Activated T-helper 2 cell treated with anti-CD3 and anti-CD28 coated beads, Interferon-gamma antibody, Interleukin-2, Interleukin-4, amounts not matched to agents 10 μg/mL and 5 μg/mL and 100 μg/mL, durations not matched to agents 14 hours and 24 hours and 36 hours (primary cell): Measurements from ENCODE around the gene CATSPER1. TPM values are rescaled to one million over a fixed set of nuclear protein-coding genes. Genes with fewer than 3 reads are reported as not detected.
A peak's percentile ranks its signal among the peaks of the same experiment; 100 is the strongest.

Source experiments
- DNase-seq: peaks from one replicate; pipeline ENCODE4 v3.0.0; 2021; ENCODE audit warnings: low spot score
- H3K27ac Mint-ChIP-seq: one replicate; pipeline ENCODE4 v1.8.0; 2021; ENCODE audit warnings: mixed read lengths
- H3K27me3 Mint-ChIP-seq: one replicate; pipeline ENCODE4 v1.8.0; 2021; ENCODE audit warnings: low read depth, mixed read lengths
- H3K36me3 Mint-ChIP-seq: one replicate; pipeline ENCODE4 v1.8.0; 2021; ENCODE audit warnings: low read depth, mixed read lengths
- H3K4me1 Mint-ChIP-seq: one replicate; pipeline ENCODE4 v1.8.0; 2021; ENCODE audit warnings: low read depth, mixed read lengths
- H3K4me3 Mint-ChIP-seq: one replicate; pipeline ENCODE4 v1.8.0; 2021; ENCODE audit warnings: low read depth, mild to moderate bottlenecking, moderate library complexity, mixed read lengths
- H3K9me3 Mint-ChIP-seq: one replicate; pipeline ENCODE4 v1.8.0; 2021; ENCODE audit warnings: mixed read lengths
- intact Hi-C: fragments of 100-400 bp; cut with micrococcal nuclease; formaldehyde crosslinking; loops from one replicate; pipeline ENCODE4 v1.15.1; 2023
- total RNA-seq: library from RNA; stranded (reverse); gene quantifications from 2 replicates; pipeline ENCODE4 v1.2.3, GENCODE V29; 2022

Gene CATSPER1
- total RNA-seq, 1 donor from 2014 or later: 0.46 TPM

DNA sequence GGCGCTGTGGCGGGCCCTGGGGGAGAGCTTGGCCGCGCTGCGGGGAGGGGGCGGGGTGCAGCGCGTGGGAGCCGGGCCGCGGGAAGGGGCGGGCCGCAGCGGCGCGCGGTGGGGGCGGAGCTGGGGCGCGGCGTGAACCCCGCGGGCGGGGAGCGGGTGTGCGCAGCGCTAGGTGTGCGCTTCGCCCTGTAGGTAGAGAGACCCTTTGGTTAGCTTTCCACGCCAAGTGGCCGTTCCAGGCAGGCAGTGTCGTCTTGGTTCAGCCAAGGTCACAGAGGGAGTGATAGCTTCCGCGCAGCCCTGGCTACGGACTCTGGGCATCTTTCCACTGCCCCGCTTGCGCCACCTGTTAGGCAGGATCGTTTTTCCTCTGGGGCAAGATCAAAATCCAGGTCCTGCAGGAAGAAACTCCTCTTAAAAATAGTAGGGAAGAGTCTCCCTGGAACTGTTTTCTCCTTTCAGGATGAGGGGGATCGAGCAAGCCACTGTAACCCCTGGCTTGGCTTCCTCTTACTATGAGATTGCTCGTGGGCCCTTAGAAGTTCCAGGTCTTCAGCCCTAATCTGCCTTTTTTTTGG lies 23.5 kb downstream of the CATSPER1 start:
- Mint-ChIP-seq H3K4me3 (peak overlapping the region; percentile 98), H3K4me1 (peaks cover 18% of the 10 kb centered on the region), H3K36me3 (peaks cover 76% of the 10 kb centered on the region), H3K27me3 (no peaks in the 10 kb centered on the region), H3K9me3 (no peaks in the 10 kb centered on the region), H3K27ac (peak overlapping the region; percentile 99)
- no peak for DNase-seq
- intact Hi-C loops: loop anchor here (1.0 to 5.0 kb wide), 5 partner anchors 13 to 290 kb away; partner anchors contain the start of genes KAT5, SART1 and SF3B2

DNA sequence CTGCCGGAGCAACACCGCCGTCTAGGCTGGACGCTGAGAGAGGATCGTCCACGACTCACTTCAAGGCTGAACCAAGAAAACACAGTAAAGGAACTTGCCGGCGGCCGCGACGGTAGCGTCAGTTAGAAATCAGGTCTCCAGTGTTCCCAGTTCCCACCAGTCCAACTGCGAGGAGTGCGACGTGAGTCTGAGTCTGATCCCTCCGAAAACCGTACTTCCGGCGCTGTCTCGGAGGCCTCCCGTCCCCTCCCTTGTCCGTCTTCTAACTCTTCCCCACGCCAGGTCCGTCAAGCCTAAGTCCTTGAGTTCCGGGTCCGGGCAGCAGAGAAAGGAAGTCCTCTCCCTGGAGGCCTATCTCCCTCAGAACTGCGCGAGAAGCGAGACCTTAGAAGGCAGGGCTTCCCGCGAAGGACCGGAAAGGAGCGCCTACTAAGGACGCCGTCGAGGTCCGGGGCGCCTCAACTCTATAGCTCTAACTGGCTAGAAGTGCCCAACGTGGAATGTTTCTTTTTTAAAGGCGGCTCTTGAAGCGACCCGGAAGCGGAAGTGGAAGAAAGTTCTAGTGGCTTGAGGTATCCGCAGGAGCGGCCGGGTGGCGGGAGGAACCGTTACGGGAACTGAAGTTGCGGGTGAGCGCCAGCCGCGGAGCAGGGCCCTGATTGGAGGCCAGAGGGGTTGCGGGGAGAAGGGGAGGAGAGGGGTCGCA lies 24.2 kb downstream of the CATSPER1 start, which contains the start of the genes BANF1 and EIF1AD:
Gene BANF1, plus strand, starts transcription at position 562 of the 706 bp plus-strand sequence. CDS start 748 bp downstream, outside the sequence.
Gene EIF1AD, minus strand, starts transcription at position 216 of the 706 bp plus-strand sequence. CDS start 1,768 bp downstream, outside the sequence.
- peak within 1 kb of the TSS; percentile 99 for H3K27ac Mint-ChIP-seq
- peaks cover 20% of the 10 kb centered on the region for H3K4me1 Mint-ChIP-seq
- H3K4me3 Mint-ChIP-seq: peak within 1 kb of the TSS; percentile 98
- intact Hi-C loops: loop anchor here (1.0 to 5.0 kb wide), 5 partner anchors 13 to 290 kb away; partner anchors contain the start of genes KAT5, SART1 and SF3B2
- H3K9me3 Mint-ChIP-seq: no peaks in the 10 kb centered on the region
- peak; percentile 96 for DNase-seq
- no peaks in the 10 kb centered on the region for H3K27me3 Mint-ChIP-seq
- H3K36me3 Mint-ChIP-seq: peaks cover 82% of the 10 kb centered on the region

DNA sequence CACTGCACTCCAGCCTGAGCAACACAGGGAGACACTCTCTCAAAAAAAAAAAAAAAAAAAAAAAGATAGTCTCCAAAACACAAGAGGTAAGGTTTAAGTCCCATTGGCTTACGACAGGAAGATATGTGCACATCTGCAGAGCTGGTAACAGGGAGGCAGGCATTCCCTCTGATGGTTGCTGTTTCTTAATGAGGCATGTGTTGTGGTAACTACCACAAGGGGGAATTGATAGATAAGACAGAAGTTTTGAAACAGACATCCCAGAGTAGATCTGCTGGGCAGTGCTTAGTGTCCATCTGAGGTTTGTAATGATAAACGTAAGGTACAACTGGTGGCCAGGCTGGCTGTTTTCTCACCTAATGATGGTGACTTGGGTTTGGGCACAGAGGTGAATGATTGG lies 29.0 kb downstream of the CATSPER1 start:
- Mint-ChIP-seq H3K4me1 (peaks cover 13% of the 10 kb centered on the region), H3K27me3 (no peaks in the 10 kb centered on the region), H3K9me3 (no peaks in the 10 kb centered on the region), H3K27ac (no peak overlapping the region), H3K4me3 (no peak overlapping the region), H3K36me3 (peaks cover 57% of the 10 kb centered on the region)
- no peak for DNase-seq
- intact Hi-C loops: no loop called here

DNA sequence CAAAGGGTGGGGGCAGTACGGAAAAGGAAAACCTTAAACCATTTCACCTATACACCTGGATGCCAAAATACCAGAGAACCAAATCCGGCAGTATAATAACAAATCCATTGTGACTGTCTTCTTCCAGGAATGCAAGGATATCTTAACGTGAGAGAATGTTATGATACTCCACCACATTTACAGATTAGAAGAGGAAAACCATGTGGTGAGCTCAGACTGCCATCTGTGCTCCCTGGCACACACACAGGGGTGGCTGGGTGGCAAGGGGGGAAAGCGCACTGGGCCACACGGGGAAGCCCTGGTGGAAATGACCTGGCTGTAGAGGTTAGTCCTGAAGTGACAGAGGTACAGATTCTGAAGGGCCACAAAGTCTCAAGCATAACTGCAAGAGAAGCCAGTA lies 34.2 kb downstream of the CATSPER1 start:
- Mint-ChIP-seq H3K9me3 (no peaks in the 10 kb centered on the region), H3K27me3 (no peaks in the 10 kb centered on the region), H3K4me3 (no peak overlapping the region), H3K36me3 (peaks cover 17% of the 10 kb centered on the region), H3K4me1 (peaks cover 7% of the 10 kb centered on the region), H3K27ac (no peak overlapping the region)
- DNase-seq: no peak
- intact Hi-C loops: no loop called here

DNA sequence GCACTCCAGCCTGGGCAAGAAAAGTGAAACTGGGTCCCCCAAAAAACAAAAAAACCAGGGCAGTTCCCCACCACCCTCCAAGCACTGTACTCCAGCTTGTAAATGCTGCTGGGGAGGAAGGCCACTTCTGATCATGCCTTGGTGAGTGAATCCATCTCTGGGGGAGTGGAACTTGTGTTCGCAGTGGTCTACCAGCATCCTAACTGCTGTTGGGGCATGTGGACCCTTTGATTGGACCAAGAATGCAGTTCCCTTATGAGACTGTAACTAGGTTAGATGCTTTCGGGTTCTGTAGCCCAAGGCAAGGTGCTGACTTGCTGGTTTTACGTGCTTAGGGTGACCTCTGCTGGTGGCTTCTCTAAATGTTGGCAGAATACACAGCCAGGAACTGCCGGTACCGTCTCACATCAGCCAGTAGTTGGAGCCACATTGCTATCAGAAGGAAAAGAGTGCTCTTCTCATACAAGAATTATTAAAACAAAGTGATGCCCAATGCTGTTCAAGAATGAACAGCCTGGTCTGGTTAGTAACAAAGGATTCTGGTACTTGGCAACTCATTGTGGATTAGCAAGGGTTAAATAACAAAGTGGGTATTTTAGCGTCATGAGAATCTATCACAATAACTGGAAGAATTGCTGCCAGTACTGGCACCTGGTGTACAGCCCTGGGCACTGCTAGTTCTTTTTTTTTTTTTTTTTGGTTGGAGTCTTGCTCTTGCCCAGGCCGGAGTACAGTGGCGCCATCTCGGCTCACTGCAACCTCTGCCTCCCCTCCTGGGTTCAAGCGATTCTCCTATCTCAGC lies 37.3 kb downstream of the CATSPER1 start:
- peak; percentile 89 for DNase-seq
- H3K9me3 Mint-ChIP-seq: no peaks in the 10 kb centered on the region
- intact Hi-C loops: loop anchor here (1.0 kb wide), 7 partner anchors 13 to 283 kb away; partner anchors contain the start of genes AP5B1, BANF1, EIF1AD and FIBP
- no peaks in the 10 kb centered on the region for H3K27me3 Mint-ChIP-seq
- peaks cover 5% of the 10 kb centered on the region for H3K4me1 Mint-ChIP-seq
- peaks cover 6% of the 10 kb centered on the region for H3K36me3 Mint-ChIP-seq
- H3K27ac Mint-ChIP-seq: peak overlapping the region; percentile 85
- H3K4me3 Mint-ChIP-seq: no peak overlapping the region

DNA sequence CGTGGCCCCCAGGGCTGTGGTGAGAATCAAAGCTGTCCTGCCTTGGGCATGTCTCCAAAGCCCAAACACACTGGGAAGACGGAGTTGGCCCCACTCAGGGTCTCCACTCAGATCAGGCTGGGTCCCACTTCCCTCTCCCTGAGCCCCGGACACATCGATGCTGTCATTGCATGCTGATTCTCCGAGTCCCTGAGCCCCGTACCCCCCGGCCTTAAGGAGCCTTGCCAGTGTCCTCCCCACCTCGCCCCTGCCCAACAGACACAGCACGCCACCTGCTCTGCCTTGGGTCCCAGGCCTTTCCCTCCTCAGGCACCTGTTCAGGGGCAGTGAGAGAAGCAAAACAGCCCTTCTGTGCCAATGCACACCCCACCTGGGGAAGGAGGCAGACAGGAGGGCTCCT lies 38.9 kb downstream of the CATSPER1 start:
- no peak overlapping the region for H3K27ac Mint-ChIP-seq
- peaks cover 5% of the 10 kb centered on the region for H3K4me1 Mint-ChIP-seq
- no peaks in the 10 kb centered on the region for H3K27me3 Mint-ChIP-seq
- H3K4me3 Mint-ChIP-seq: no peak overlapping the region
- intact Hi-C loops: no loop called here
- no peak for DNase-seq
- peaks cover 6% of the 10 kb centered on the region for H3K36me3 Mint-ChIP-seq
- no peaks in the 10 kb centered on the region for H3K9me3 Mint-ChIP-seq

DNA sequence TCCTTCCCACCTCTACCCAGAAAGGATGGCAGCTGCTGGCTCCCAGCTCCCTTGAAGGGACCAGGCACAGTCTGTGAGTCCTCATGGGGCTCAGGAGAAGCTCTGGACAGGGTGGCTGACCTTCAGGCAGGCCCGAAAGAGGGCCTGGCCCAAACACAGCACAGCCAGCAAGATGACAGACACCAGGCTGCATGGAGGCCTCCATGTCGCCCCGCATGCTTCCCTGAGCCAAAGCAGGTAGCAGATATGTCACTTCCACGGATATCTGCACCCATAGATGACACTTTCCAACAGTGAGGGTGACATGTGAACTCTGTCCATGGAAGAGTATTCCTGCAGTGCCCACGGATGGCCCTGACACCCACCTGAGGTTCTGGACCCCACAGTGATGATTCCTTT lies 42.7 kb downstream of the CATSPER1 start:
- Mint-ChIP-seq H3K4me3 (no peak overlapping the region), H3K9me3 (no peaks in the 10 kb centered on the region), H3K27ac (no peak overlapping the region), H3K4me1 (no peaks in the 10 kb centered on the region), H3K27me3 (no peaks in the 10 kb centered on the region), H3K36me3 (peaks cover 13% of the 10 kb centered on the region)
- intact Hi-C loops: no loop called here
- DNase-seq: no peak

DNA sequence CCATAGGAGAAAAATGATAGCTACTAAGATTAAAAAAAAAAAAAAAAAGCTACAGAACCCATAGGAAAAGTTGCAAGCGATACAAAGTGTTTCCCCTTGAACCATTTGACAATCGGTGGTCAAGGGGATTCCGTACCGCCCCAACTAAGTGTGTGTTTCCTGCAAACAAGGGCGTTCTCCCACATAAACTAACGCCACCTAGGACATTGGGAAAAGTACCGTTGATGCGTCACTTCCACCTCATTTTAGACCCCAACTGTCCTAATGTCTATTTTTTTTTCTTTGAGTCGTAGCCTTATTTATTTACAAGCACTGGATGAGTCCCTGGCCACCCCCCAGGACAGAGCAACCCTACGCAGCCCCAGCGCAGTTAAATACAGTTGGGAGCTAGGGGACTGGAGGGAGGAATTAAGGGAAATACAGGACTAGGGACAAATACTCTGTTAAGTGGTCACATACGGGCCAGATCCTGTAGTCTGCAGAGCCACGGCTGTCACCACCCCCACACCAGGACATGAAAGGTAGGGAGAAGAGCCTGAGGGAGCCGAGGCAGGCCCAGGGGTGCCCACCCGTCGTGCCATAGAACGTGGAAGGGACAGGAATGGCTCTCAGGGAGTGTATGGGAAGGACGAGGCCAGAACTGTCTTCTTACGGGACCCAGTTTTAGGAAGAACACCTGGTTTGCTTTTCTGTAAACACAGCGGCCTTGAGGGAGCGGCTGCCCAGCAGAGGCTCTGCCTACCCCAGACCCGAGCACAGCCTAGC lies 43.3 kb downstream of the CATSPER1 start:
- no peak overlapping the region for H3K27ac Mint-ChIP-seq
- intact Hi-C loops: no loop called here
- H3K9me3 Mint-ChIP-seq: no peaks in the 10 kb centered on the region
- H3K36me3 Mint-ChIP-seq: peaks cover 17% of the 10 kb centered on the region
- no peaks in the 10 kb centered on the region for H3K4me1 Mint-ChIP-seq
- DNase-seq: no peak
- H3K27me3 Mint-ChIP-seq: no peaks in the 10 kb centered on the region
- H3K4me3 Mint-ChIP-seq: no peak overlapping the region

DNA sequence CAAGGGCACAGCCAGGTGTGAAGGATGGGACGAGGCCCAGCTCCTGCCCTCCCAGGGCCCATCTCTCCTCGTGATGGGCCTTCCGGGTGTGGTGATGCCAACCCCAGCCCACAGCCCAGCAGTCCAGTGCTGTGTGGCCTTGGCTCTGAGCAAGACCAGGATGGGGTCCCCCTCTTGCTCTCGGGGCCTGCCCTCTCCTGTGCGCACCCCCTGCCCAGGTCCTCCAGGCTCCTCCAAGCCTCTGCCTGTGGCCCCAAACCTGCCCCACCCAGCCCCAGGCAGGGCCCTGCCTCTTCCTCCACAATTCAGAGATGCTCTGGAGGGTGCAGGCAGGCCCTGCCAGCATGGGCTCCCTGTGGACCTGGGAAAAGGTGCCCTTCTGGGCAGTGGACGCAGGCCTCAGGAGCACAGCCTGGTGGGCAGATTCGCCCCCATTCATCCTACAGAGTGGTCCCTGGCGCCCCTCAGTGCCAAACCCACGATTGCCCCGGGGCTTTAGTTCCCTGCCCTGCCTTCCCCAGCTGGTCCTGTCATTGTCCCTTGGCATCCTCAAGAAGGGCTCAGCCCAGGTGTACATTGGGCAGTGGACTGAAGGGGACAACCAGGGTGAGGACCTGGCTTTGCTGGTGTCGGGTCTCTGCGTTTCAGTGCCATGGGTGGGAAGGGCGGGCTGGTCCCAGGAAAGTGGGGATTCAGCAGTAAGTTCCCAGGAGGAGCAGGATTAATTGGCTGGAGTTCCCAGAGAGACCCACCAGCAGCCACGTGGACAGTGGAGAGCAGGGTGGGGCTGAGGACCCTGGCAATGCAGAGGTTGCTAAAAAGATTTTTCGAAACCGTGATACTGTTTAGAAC lies 44.1 kb downstream of the CATSPER1 start:
- no peaks in the 10 kb centered on the region for H3K27me3 Mint-ChIP-seq
- no peaks in the 10 kb centered on the region for H3K4me1 Mint-ChIP-seq
- H3K4me3 Mint-ChIP-seq: no peak overlapping the region
- H3K27ac Mint-ChIP-seq: no peak overlapping the region
- no peak for DNase-seq
- no peaks in the 10 kb centered on the region for H3K9me3 Mint-ChIP-seq
- H3K36me3 Mint-ChIP-seq: peaks cover 22% of the 10 kb centered on the region
- intact Hi-C loops: no loop called here

DNA sequence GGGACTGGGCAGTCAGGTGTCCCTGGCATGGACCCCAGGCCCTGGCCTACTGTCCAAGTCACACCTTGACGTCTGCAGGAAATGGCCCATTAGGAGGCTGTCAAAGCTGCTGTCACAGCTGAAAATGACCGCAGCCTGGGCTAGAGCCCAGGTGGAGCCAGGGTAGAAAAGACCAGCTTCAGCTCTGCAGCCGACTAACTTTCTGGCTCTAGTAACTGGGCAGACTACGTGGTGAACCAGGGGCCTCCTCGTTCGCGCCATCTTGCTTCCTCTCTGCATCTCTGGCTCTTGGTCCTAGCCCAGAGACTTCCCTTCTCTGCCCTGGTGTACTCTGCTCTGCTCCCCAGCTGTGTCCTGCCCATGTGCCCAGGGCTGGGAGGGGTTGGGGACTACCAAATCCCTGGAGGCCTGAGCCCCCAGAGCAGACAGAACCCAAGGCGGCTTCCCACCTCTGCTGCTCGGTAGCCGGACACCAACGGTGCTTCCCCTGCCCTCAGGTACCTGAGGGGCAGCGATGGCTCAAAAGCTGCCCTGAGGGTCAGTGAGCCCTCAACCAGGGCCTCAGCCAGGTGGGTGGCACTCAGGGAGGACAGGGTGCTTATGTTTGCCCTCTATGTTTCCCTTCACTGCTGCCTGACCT lies 45.1 kb downstream of the CATSPER1 start:
- H3K9me3 Mint-ChIP-seq: no peaks in the 10 kb centered on the region
- no peak overlapping the region for H3K27ac Mint-ChIP-seq
- no peak for DNase-seq
- intact Hi-C loops: no loop called here
- no peaks in the 10 kb centered on the region for H3K4me1 Mint-ChIP-seq
- H3K4me3 Mint-ChIP-seq: no peak overlapping the region
- peaks cover 32% of the 10 kb centered on the region for H3K36me3 Mint-ChIP-seq
- H3K27me3 Mint-ChIP-seq: no peaks in the 10 kb centered on the region

DNA sequence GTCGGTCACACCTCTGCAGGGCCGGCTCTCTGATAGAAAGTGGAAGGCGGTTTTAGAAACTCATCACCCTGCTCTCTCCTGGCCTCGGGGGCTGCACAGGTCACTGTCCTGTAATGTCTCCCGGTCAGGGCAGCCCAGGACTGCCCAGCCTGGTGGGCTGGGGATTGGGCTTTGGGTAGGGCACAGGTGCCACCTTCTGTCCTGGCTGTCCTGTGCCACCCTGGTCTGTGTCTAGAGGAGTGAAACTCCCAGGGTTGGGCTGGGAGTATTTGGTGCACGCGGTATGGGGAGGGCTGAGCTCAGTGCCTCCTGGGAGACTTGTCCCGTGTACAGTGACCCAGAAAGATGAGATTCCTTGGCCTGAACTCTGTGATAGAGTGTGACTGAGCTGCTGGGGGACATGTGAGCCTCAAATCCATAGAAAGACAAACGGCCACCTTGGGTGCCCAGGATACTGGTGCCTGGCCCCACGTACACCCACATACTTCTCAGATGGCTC lies 47.0 kb downstream of the CATSPER1 start:
- Mint-ChIP-seq H3K4me1 (no peaks in the 10 kb centered on the region), H3K27ac (no peak overlapping the region), H3K36me3 (peaks cover 40% of the 10 kb centered on the region), H3K4me3 (no peak overlapping the region), H3K27me3 (no peaks in the 10 kb centered on the region), H3K9me3 (no peaks in the 10 kb centered on the region)
- intact Hi-C loops: no loop called here
- no peak for DNase-seq
